GM19468 (cell line): ENCODE data around the gene PATE1.

ENCODE experiments used
- ATAC-seq: cut with Tn5 transposase; IDR thresholded peaks from one replicate; pipeline ENCODE4 v1.9.1; 2021; ENCODE audit warnings: mild to moderate bottlenecking, moderate library complexity, moderate number of reproducible peaks; ENCODE audit not compliant: unreplicated experiment; ENCODE audit errors: extremely low read depth

PATE1 gene

DNA sequence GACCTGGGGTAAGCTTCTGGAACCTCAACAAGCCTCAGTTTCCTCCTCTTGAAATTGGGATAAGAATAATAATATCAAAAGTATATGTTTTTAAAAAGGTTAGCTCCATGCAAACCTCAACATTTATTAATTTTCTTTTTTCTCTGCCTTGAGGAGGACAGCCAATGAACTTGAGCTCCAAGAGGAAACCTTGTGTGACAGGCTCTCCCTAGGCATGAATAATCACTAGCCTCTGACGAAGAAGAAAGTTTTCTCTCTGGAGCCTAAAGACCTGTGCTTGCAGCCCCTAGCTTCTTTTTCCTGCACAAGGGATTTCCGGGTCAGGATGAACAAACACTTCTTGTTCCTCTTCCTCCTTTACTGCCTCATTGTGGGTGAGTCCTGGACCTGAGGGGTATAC is 41.7 kb downstream of the PATE1 start, which contains the start of gene PATE3:
PATE3 (plus strand) TSS at position 301 of the 400 bp plus-strand sequence; CDS start at position 326, 25 bp downstream.
- ATAC-seq: no peak

DNA sequence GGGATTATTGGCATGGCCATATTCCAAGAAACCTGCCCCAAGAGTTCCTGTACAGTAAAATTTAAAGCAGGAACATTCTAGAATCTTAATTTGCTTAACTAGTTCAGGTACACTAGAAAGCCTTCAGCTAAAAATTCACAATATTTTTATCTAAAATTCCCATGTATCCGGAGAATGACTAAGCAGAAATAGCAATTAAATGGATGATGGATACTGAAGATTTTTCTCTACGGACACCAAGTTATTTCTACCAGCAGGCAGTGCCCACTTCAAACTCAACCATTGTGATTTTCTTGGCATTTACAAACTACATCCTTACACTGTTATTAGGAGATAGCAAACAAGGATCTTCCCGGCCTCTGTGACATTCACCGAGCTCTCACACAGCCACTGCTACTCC is 44.7 kb downstream of the PATE1 start:
- no peak for ATAC-seq

GRCh38 chr11:125797641-125798040 is 51.6 kb downstream of the PATE1 start:
- no peak for ATAC-seq
